GM12878 (cell line): ENCODE results near the gene C22orf15. TPM values are rescaled to one million over a fixed set of nuclear protein-coding genes. Genes with fewer than 3 reads are reported as not detected.
A peak's percentile ranks its signal among the peaks of the same experiment; 100 is the strongest.

ENCODE experiments used
- ATAC-seq: fragments of 200-7000 bp; cut with Tn5 transposase; 3 replicates; pipeline ENCODE4 v1.9.1; 2020; ENCODE audit warnings: mild to moderate bottlenecking, moderate library complexity
- BruUV-seq: library from RNA; stranded (reverse); fragments of 400-500 nt; replicated peaks from 2 replicates; lab custom pipeline; 2021; lab: Mats Ljungman, UMichigan
- CTCF ChIA-PET: fragments of 300-600 bp; sonication (Branson Sonifier 250); formaldehyde crosslinking; extraction: SDS; loops from one replicate; lab custom pipeline; 2021; ENCODE audit warnings: inconsistent platforms; lab: Yijun Ruan, JAX
- POLR2A ChIA-PET: fragments of 350-600 bp; formaldehyde crosslinking; extraction: SDS; loops from one replicate; lab custom pipeline; 2021; ENCODE audit warnings: inconsistent platforms; lab: Charles Lee
- RAD21 ChIA-PET: fragments of 300-600 bp; sonication (Branson Sonifier 250); formaldehyde crosslinking; loops from one replicate; lab custom pipeline; 2023; ENCODE audit warnings: antibody characterized with exemption; ENCODE audit not compliant: unreplicated experiment; lab: Charles Lee
- SMC1A ChIA-PET: fragments of 300-600 bp; sonication (Branson Sonifier 250); formaldehyde crosslinking; loops from one replicate; lab custom pipeline; 2023; ENCODE audit not compliant: unreplicated experiment, uncharacterized antibody; lab: Charles Lee
- DNase-seq: peaks from one replicate; pipeline ENCODE4 v3.0.0-alpha.2; 2011; ENCODE audit warnings: low read depth, low spot score
- FAIRE-seq: peaks from 3 replicates; lab custom pipeline; 2011; peaks lifted over from hg19 to GRCh38; lab: Jason Lieb, UNC
- H2AFZ ChIP-seq: 2 replicates; pipeline ENCODE4 v1.6.0; 2011; ENCODE audit warnings: low read depth, low read length, control low read depth; ENCODE audit not compliant: control insufficient read depth
- H3K27ac ChIP-seq: 2 replicates; pipeline ENCODE4 v1.5.1; 2011; ENCODE audit warnings: control low read depth; ENCODE audit not compliant: control insufficient read depth, insufficient read depth
- H3K27me3 ChIP-seq, 2 experiments: replicated peaks in 1 of 2; 2 replicates each; pipeline versions ENCODE4 v1.6.0 to v1.6.1; 2011; ENCODE audit warnings: low read length in 1 of 2; ENCODE audit not compliant: control insufficient read depth in 2 of 2, insufficient read depth in 2 of 2
- H3K36me3 ChIP-seq, 2 experiments: 2 replicates each; pipeline ENCODE4 v1.5.1; 2011; ENCODE audit warnings: low read length in 1 of 2; ENCODE audit not compliant: control insufficient read depth in 2 of 2, insufficient read depth in 2 of 2
- H3K4me1 ChIP-seq: 2 replicates; pipeline ENCODE4 v1.6.1; 2011; ENCODE audit warnings: mild to moderate bottlenecking, low read length, moderate library complexity, mixed read lengths; ENCODE audit not compliant: control insufficient read depth, insufficient read depth
- H3K4me2 ChIP-seq: 2 replicates; pipeline ENCODE4 v1.6.0; 2011; ENCODE audit warnings: control low read depth; ENCODE audit not compliant: control insufficient read depth, insufficient read depth
- H3K4me3 ChIP-seq: fragments of 200-600 bp; sonication (generic); 2 replicates; pipeline ENCODE4 v1.5.1; 2016
- H3K79me2 ChIP-seq: 2 replicates; pipeline ENCODE4 v1.6.0; 2011; ENCODE audit warnings: low read length; ENCODE audit not compliant: control insufficient read depth, insufficient read depth
- H3K9ac ChIP-seq: 2 replicates; pipeline ENCODE4 v1.8.0; 2011; ENCODE audit warnings: low read length, control low read depth, mixed read lengths; ENCODE audit not compliant: control insufficient read depth, insufficient read depth
- H3K9me3 ChIP-seq: replicated peaks from 3 replicates; pipeline ENCODE4 v1.5.1; 2011; ENCODE audit warnings: mild to moderate bottlenecking, low read length; ENCODE audit not compliant: control insufficient read depth, insufficient read depth
- H4K20me1 ChIP-seq: 2 replicates; pipeline ENCODE4 v1.6.0; 2011; ENCODE audit not compliant: control insufficient read depth, insufficient read depth
- FOS ChIP-seq: IDR thresholded peaks from 3 replicates; pipeline ENCODE4 v1.6.1; 2011; ENCODE audit warnings: borderline replicate concordance; ENCODE audit not compliant: insufficient read length; ENCODE audit errors: extremely low read depth
- MEF2A ChIP-seq: IDR thresholded peaks from 2 replicates; pipeline ENCODE4 v1.6.1; 2011; ENCODE audit warnings: low read depth, mild to moderate bottlenecking, low read length, moderate library complexity; ENCODE audit not compliant: insufficient read depth
- SIN3A ChIP-seq: IDR thresholded peaks from 2 replicates; pipeline ENCODE4 v1.6.1; 2012; ENCODE audit warnings: low read depth, low read length, improper control_type of control experiment
- ZNF24 ChIP-seq: fragments of 450-650 bp; IDR thresholded peaks from 2 replicates; pipeline ENCODE4 v1.6.1; 2017; ENCODE audit warnings: antibody characterized with exemption, mild to moderate bottlenecking
- WGBS: methylation state at CpG from one replicate; pipeline ENCODE4 v1.1.6; 2016; ENCODE audit warnings: low lambda C conversion rate; ENCODE audit not compliant: insufficient replicate concordance, insufficient coverage; ENCODE audit errors: missing lambda C conversion rate; 5-methylcytosine and 5-hydroxymethylcytosine counted together
- in situ Hi-C: fragments of 300-500 bp; cut with MboI; formaldehyde crosslinking; loops from 9 replicates; pipeline ENCODE4 v1.14.3; 2018; ENCODE audit warnings: mixed read lengths
- intact Hi-C: fragments of 100-400 bp; cut with micrococcal nuclease; formaldehyde crosslinking; loops from one replicate; pipeline ENCODE4 v1.14.2; 2022; ENCODE audit not compliant: unreplicated experiment
- polyA plus RNA-seq, 11 experiments: library from polyadenylated mRNA; depleted of rRNA in 4 of 11; unstranded in 6 of 11; stranded (reverse) in 5 of 11; fragments of >200 nt; fragmentation: Nextera tagmentation in 4 of 11; fragmentation: Illumina TruSeq in 1 of 11; extraction: Ambion mirVana in 4 of 11; extraction: Trizol in 1 of 11; gene quantifications; 1 replicate in 1 of 11; 2 replicates in 10 of 11; pipeline versions ENCODE4 v1.2.1 to v1.2.3, GENCODE V29; 2011 to 2016; ENCODE audit warnings: inconsistent platforms in 2 of 11, missing spikeins in 2 of 11, low read depth in 1 of 11
- total RNA-seq, 4 experiments: library from RNA; depleted of rRNA in 3 of 4; stranded (reverse); fragments of >200 nt in 3 of 4; fragmentation: Illumina TruSeq in 1 of 4; extraction: Trizol in 1 of 4; gene quantifications; 2 replicates each; pipeline versions ENCODE4 v1.2.1 to v1.2.3, GENCODE V29; 2013 to 2021
- TF ChIP-seq, protein P1 (sequence below): fragments of 450-650 bp; IDR thresholded peaks from 2 replicates; pipeline ENCODE4 v1.6.1; 2017; ENCODE audit warnings: mild to moderate bottlenecking, moderate library complexity
- TF ChIP-seq, protein P2 (sequence below): fragments of 450-650 bp; IDR thresholded peaks from 2 replicates; pipeline ENCODE4 v1.6.1; 2017; ENCODE audit warnings: mild to moderate bottlenecking, moderate library complexity

C22orf15 gene
- total and polyA plus RNA-seq, 10 of the 15 experiments (the other 5 are each of a cell fraction or from before 2014, with no cell fraction given), result 0.05 to 0.47 (median 0.13) TPM; not detected in 3

DNA sequence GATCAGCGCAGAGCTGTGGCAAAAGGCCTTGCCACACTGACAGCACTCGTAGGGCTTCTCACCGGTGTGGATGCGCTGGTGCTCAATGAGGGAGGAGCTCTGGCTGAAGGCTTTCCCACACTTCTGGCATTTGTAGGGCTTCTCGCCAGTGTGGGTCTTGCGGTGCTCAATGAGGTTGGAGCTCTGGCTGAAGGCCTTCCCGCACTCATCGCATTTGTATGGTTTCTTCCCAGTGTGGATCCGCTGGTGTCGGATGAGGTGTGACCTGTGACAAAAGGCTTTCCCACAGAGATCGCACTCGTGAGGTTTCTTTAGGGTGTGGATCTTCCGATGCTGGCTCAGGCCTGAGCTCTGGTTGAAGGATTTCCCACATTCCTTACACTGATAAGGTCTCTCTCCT is 18.8 kb upstream of the C22orf15 start:
- Histone ChIP-seq H3K79me2 (no peaks in the 10 kb centered on the region), H3K9me3 (no peaks in the 10 kb centered on the region; the same call in 2 of the 3 replicates), H3K27ac (no peak overlapping the region), H3K4me1 (no peaks in the 10 kb centered on the region), H3K4me2 (no peak overlapping the region), H4K20me1 (no peaks in the 10 kb centered on the region), H3K36me3 (no peaks in the 10 kb centered on the region; a peak in 1 of 4 replicates), H2AFZ (no peak overlapping the region), H3K9ac (no peak overlapping the region), H3K27me3 (no peaks in the 10 kb centered on the region), H3K4me3 (no peak overlapping the region)
- no TSS peak for BruUV-seq
- ChIA-PET SMC1A (interaction anchor here (0.7 kb wide), 1 partner anchor 13 kb away, joined by 3 read pairs; no protein-coding TSS in a partner anchor), RAD21 (no interaction called here), CTCF (no interaction called here), POLR2A (interaction anchor here (0.5 to 1.6 kb wide), 2 partner anchors 11 to 19 kb away, joined by 3 to 7 read pairs; no protein-coding TSS in a partner anchor)
- FAIRE-seq (no peak), ATAC-seq (no peak), DNase-seq (no peak)
- in situ Hi-C loops, result no loop called here
- TF ChIP-seq MEF2A (no peak), FOS (no peak), SIN3A (no peak), ZNF24 (peak; percentile 94)
- TF ChIP-seq, protein P1, sequence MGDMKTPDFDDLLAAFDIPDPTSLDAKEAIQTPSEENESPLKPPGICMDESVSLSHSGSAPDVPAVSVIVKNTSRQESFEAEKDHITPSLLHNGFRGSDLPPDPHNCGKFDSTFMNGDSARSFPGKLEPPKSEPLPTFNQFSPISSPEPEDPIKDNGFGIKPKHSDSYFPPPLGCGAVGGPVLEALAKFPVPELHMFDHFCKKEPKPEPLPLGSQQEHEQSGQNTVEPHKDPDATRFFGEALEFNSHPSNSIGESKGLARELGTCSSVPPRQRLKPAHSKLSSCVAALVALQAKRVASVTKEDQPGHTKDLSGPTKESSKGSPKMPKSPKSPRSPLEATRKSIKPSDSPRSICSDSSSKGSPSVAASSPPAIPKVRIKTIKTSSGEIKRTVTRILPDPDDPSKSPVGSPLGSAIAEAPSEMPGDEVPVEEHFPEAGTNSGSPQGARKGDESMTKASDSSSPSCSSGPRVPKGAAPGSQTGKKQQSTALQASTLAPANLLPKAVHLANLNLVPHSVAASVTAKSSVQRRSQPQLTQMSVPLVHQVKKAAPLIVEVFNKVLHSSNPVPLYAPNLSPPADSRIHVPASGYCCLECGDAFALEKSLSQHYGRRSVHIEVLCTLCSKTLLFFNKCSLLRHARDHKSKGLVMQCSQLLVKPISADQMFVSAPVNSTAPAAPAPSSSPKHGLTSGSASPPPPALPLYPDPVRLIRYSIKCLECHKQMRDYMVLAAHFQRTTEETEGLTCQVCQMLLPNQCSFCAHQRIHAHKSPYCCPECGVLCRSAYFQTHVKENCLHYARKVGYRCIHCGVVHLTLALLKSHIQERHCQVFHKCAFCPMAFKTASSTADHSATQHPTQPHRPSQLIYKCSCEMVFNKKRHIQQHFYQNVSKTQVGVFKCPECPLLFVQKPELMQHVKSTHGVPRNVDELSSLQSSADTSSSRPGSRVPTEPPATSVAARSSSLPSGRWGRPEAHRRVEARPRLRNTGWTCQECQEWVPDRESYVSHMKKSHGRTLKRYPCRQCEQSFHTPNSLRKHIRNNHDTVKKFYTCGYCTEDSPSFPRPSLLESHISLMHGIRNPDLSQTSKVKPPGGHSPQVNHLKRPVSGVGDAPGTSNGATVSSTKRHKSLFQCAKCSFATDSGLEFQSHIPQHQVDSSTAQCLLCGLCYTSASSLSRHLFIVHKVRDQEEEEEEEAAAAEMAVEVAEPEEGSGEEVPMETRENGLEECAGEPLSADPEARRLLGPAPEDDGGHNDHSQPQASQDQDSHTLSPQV, result peak; percentile 98
- TF ChIP-seq, protein P2, sequence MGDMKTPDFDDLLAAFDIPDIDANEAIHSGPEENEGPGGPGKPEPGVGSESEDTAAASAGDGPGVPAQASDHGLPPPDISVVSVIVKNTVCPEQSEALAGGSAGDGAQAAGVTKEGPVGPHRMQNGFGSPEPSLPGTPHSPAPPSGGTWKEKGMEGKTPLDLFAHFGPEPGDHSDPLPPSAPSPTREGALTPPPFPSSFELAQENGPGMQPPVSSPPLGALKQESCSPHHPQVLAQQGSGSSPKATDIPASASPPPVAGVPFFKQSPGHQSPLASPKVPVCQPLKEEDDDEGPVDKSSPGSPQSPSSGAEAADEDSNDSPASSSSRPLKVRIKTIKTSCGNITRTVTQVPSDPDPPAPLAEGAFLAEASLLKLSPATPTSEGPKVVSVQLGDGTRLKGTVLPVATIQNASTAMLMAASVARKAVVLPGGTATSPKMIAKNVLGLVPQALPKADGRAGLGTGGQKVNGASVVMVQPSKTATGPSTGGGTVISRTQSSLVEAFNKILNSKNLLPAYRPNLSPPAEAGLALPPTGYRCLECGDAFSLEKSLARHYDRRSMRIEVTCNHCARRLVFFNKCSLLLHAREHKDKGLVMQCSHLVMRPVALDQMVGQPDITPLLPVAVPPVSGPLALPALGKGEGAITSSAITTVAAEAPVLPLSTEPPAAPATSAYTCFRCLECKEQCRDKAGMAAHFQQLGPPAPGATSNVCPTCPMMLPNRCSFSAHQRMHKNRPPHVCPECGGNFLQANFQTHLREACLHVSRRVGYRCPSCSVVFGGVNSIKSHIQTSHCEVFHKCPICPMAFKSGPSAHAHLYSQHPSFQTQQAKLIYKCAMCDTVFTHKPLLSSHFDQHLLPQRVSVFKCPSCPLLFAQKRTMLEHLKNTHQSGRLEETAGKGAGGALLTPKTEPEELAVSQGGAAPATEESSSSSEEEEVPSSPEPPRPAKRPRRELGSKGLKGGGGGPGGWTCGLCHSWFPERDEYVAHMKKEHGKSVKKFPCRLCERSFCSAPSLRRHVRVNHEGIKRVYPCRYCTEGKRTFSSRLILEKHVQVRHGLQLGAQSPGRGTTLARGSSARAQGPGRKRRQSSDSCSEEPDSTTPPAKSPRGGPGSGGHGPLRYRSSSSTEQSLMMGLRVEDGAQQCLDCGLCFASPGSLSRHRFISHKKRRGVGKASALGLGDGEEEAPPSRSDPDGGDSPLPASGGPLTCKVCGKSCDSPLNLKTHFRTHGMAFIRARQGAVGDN, result peak; percentile 99
- 95% methylated on average over 13 of the region's 13 CpGs for WGBS
- intact Hi-C loops, result no loop called here
